K562 (cell line): ENCODE measurements around the gene TRDMT1. TPM values are rescaled to one million over a fixed set of nuclear protein-coding genes. Genes with fewer than 3 reads are reported as not detected.

Experiments
- ATAC-seq: fragments of 200-7000 bp; cut with Tn5 transposase; 3 replicates; pipeline ENCODE4 v1.9.1; 2020; ENCODE audit warnings: moderate library complexity
- BruUV-seq: library from RNA; stranded (reverse); fragments of 400-500 nt; replicated peaks from 2 replicates; lab custom pipeline; 2021; lab: Mats Ljungman, UMichigan
- CTCF ChIA-PET: fragments of 300-600 bp; formaldehyde crosslinking; extraction: SDS; loops from one replicate; lab custom pipeline; 2021; ENCODE audit warnings: low intra/inter-chr PET ratio; lab: Yijun Ruan, JAX
- POLR2A ChIA-PET: fragments of 300-600, 350-650 bp; sonication (Branson Sonifier 250); formaldehyde crosslinking; extraction: SDS; loops from one replicate; lab custom pipeline; 2021; ENCODE audit warnings: antibody characterized with exemption, inconsistent platforms; lab: Yijun Ruan, JAX
- DNase-seq, 4 experiments: peaks; one replicate each; pipeline versions ENCODE4 v3.0.0 to v3.0.0-alpha.2; 2011 to 2018; ENCODE audit warnings: low spot score in 3 of 4, mixed read lengths in 3 of 4; ENCODE audit errors: extremely low read depth in 1 of 4
- FAIRE-seq: peaks from 2 replicates; lab custom pipeline; 2011; peaks lifted over from hg19 to GRCh38; lab: Jason Lieb, UNC
- H2AFZ ChIP-seq: 2 replicates; pipeline ENCODE4 v1.6.0; 2011; ENCODE audit warnings: low read depth, low read length, control low read depth, inconsistent platforms
- H3K27ac ChIP-seq: fragments of 200-600 bp; 3 replicates; pipeline ENCODE4 v1.8.0; 2011; ENCODE audit warnings: low read depth, mild to moderate bottlenecking, control low read depth, inconsistent platforms, low read length, moderate library complexity, mixed read lengths; ENCODE audit errors: extremely low read depth
- H3K27me3 ChIP-seq, 2 experiments: fragments of 300-600 bp in 1 of 2; 2 replicates in 1 of 2; 3 replicates in 1 of 2; pipeline versions ENCODE4 v1.6.0 to v1.8.0; 2011; ENCODE audit warnings: inconsistent platforms in 2 of 2, low read length in 2 of 2, mild to moderate bottlenecking in 1 of 2, mixed read lengths in 1 of 2, moderate library complexity in 1 of 2; ENCODE audit not compliant: control insufficient read depth in 2 of 2, insufficient read depth in 2 of 2
- H3K36me3 ChIP-seq: fragments of 300-600 bp; 3 replicates; pipeline ENCODE4 v1.8.0; 2011; ENCODE audit warnings: mild to moderate bottlenecking, low read length, inconsistent platforms; ENCODE audit not compliant: control insufficient read depth, insufficient read depth
- H3K4me1 ChIP-seq, 2 experiments: fragments of 200-600 bp in 1 of 2; replicated peaks in 1 of 2; 2 replicates in 1 of 2; 3 replicates in 1 of 2; pipeline versions ENCODE4 v1.5.1 to v1.8.0; 2011; ENCODE audit warnings: inconsistent platforms in 2 of 2, low read length in 2 of 2, mild to moderate bottlenecking in 1 of 2, mixed read lengths in 1 of 2, moderate library complexity in 1 of 2; ENCODE audit not compliant: control insufficient read depth in 2 of 2, insufficient read depth in 2 of 2
- H3K4me2 ChIP-seq: 2 replicates; pipeline ENCODE4 v1.6.1; 2011; ENCODE audit warnings: low read length, control low read depth, inconsistent platforms, mixed read lengths; ENCODE audit not compliant: insufficient read depth
- H3K4me3 ChIP-seq: fragments of 200-600 bp; sonication (generic), shearing (Covaris generic); 2 replicates; pipeline ENCODE4 v1.5.1; 2016; ENCODE audit warnings: control low read depth, inconsistent platforms
- H3K79me2 ChIP-seq: fragments of 200-600 bp; 3 replicates; pipeline ENCODE4 v1.8.0; 2011; ENCODE audit warnings: low read length, inconsistent platforms; ENCODE audit not compliant: control insufficient read depth, insufficient read depth
- H3K9ac ChIP-seq, 2 experiments: 2 replicates each; pipeline versions ENCODE4 v1.6.0 to v1.6.1; 2011; ENCODE audit warnings: low read depth in 2 of 2, low read length in 2 of 2, control low read depth in 1 of 2, inconsistent platforms in 1 of 2, mild to moderate bottlenecking in 1 of 2, mixed read lengths in 1 of 2; ENCODE audit not compliant: insufficient read depth in 1 of 2
- H3K9me1 ChIP-seq: one replicate; pipeline ENCODE4 v1.6.0; 2011; ENCODE audit warnings: inconsistent platforms, mild to moderate bottlenecking, low read length, moderate library complexity; ENCODE audit not compliant: control insufficient read depth, insufficient read depth
- H3K9me3 ChIP-seq: replicated peaks from 2 replicates; pipeline ENCODE4 v1.5.1; 2011; ENCODE audit warnings: low read depth, low read length, inconsistent platforms; ENCODE audit not compliant: control insufficient read depth, insufficient read depth
- H4K20me1 ChIP-seq: replicated peaks from 2 replicates; pipeline ENCODE4 v1.6.1; 2011; ENCODE audit warnings: low read length, inconsistent platforms, mixed read lengths; ENCODE audit not compliant: control insufficient read depth, insufficient read depth
- ARHGAP35 ChIP-seq: fragments of 450-650 bp; IDR thresholded peaks from 2 replicates; pipeline ENCODE4 v1.6.1; 2018; ENCODE audit not compliant: partially characterized antibody
- ARID1B ChIP-seq: fragments of 450-650 bp; IDR thresholded peaks from 2 replicates; pipeline ENCODE4 v1.6.1; 2016; ENCODE audit warnings: antibody characterized with exemption, mild to moderate bottlenecking, inconsistent platforms
- ARNT ChIP-seq, 2 experiments: fragments of 450-650 bp; IDR thresholded peaks; 2 replicates each; pipeline ENCODE4 v1.6.1; 2016; ENCODE audit warnings: mild to moderate bottlenecking in 1 of 2
- BCL6 ChIP-seq: fragments of 250-450 bp; sonication (Bioruptor Pico); IDR thresholded peaks from 2 replicates; pipeline ENCODE4 v1.4.0; 2020
- BCOR ChIP-seq: fragments of 450-650 bp; IDR thresholded peaks from 2 replicates; pipeline ENCODE4 v1.6.1; 2016
- DPF2 ChIP-seq: fragments of 450-650 bp; IDR thresholded peaks from 2 replicates; pipeline ENCODE4 v1.6.1; 2016
- GATAD2A ChIP-seq: fragments of 450-650 bp; IDR thresholded peaks from 2 replicates; pipeline ENCODE4 v1.6.1; 2017
- GATAD2B ChIP-seq: fragments of 450-650 bp; IDR thresholded peaks from 2 replicates; pipeline ENCODE4 v1.6.1; 2017; ENCODE audit warnings: mild to moderate bottlenecking, borderline replicate concordance
- HDAC2 ChIP-seq: fragments of 450-650 bp; IDR thresholded peaks from 2 replicates; pipeline ENCODE4 v1.6.1; 2016; ENCODE audit warnings: mild to moderate bottlenecking
- HDAC3 ChIP-seq: fragments of 450-650 bp; IDR thresholded peaks from 2 replicates; pipeline ENCODE4 v1.6.1; 2018; ENCODE audit warnings: borderline replicate concordance, mild to moderate bottlenecking, moderate library complexity; ENCODE audit not compliant: partially characterized antibody
- MTA1 ChIP-seq: fragments of 450-650 bp; IDR thresholded peaks from 2 replicates; pipeline ENCODE4 v1.6.1; 2017; ENCODE audit warnings: borderline replicate concordance
- MTA2 ChIP-seq: fragments of 450-650 bp; IDR thresholded peaks from 2 replicates; pipeline ENCODE4 v1.6.1; 2016; ENCODE audit warnings: low read depth
- NFIC ChIP-seq: fragments of 450-650 bp; IDR thresholded peaks from 2 replicates; pipeline ENCODE4 v1.6.1; 2017; ENCODE audit warnings: mild to moderate bottlenecking, inconsistent platforms
- PHB2 ChIP-seq: fragments of 450-650 bp; IDR thresholded peaks from 2 replicates; pipeline ENCODE4 v1.6.1; 2017; ENCODE audit warnings: low read depth
- RBM34 ChIP-seq: fragments of 200-400 bp; formaldehyde crosslinking; IDR thresholded peaks from 2 replicates; pipeline ENCODE4 v1.6.1; 2018; ENCODE audit warnings: low read length, borderline replicate concordance; ENCODE audit not compliant: insufficient read depth
- SMARCA4 ChIP-seq: fragments of 450-650 bp; IDR thresholded peaks from 2 replicates; pipeline ENCODE4 v1.6.1; 2016
- SMARCE1 ChIP-seq: fragments of 450-650 bp; IDR thresholded peaks from 2 replicates; pipeline ENCODE4 v1.7.1; 2016; ENCODE audit warnings: mild to moderate bottlenecking
- TRIM24 ChIP-seq, 2 experiments: fragments of 450-650 bp; IDR thresholded peaks; 2 replicates each; pipeline ENCODE4 v1.6.1; 2016
- ZEB2 ChIP-seq: fragments of 450-650 bp; IDR thresholded peaks from 2 replicates; pipeline ENCODE4 v1.6.1; 2016
- WGBS: fragments of 100-300 bp; shearing (Covaris generic); methylation state at CpG from one replicate; pipeline ENCODE4 v1.1.6; 2016; ENCODE audit warnings: low coverage, mixed read lengths; ENCODE audit not compliant: insufficient coverage; ENCODE audit errors: missing lambda C conversion rate; 5-methylcytosine and 5-hydroxymethylcytosine counted together
- in situ Hi-C: fragments of 300-500 bp; cut with MboI; formaldehyde crosslinking; loops from 4 replicates; pipeline ENCODE4 v1.15.0; 2018; ENCODE audit warnings: inconsistent platforms, mixed read lengths
- intact Hi-C: fragments of 100-400 bp; cut with micrococcal nuclease; formaldehyde crosslinking; loops from 2 replicates; pipeline ENCODE4 v1.14.2; 2022
- polyA plus RNA-seq, 8 experiments: library from polyadenylated mRNA; depleted of rRNA in 4 of 8; stranded (reverse) in 5 of 8; unstranded in 3 of 8; fragments of >200 nt; fragmentation: Nextera tagmentation in 2 of 8; fragmentation: Illumina TruSeq in 1 of 8; extraction: Ambion mirVana in 2 of 8; extraction: Trizol in 1 of 8; gene quantifications; 2 replicates each; pipeline versions ENCODE4 v1.2.1 to v1.2.3, GENCODE V29; 2011 to 2014; ENCODE audit warnings: inconsistent platforms in 1 of 8, missing spikeins in 1 of 8
- total RNA-seq, 7 experiments: library from RNA; depleted of rRNA in 6 of 7; stranded (reverse); fragments of >200 nt in 6 of 7; fragmentation: Illumina TruSeq in 2 of 7; extraction: Trizol in 2 of 7; gene quantifications; 2 replicates each; pipeline versions ENCODE4 v1.2.1 to v1.2.3, GENCODE V29; 2011 to 2021; ENCODE audit warnings: low replicate concordance in 1 of 7
- TF ChIP-seq, protein P1 (sequence below): fragments of 450-650 bp; IDR thresholded peaks from 2 replicates; pipeline ENCODE4 v1.6.1; 2016; ENCODE audit warnings: antibody characterized with exemption
- TF ChIP-seq, protein P2 (sequence below): IDR thresholded peaks from 2 replicates; pipeline ENCODE4 v1.6.1; 2016; ENCODE audit warnings: missing genetic modification characterization, missing compliant biosample characterization
- TF ChIP-seq, protein P3 (sequence below): fragments of 250-450 bp; sonication (Bioruptor Pico); IDR thresholded peaks from 2 replicates; pipeline ENCODE4 v1.9.0; 2021; ENCODE audit warnings: mild to moderate bottlenecking, inconsistent platforms

TRDMT1 gene
- total and polyA plus RNA-seq, 9 of the 15 experiments (the other 6 are each of a cell fraction or from before 2014, with no cell fraction given), result 5.4 to 12.6 (median 9.3) TPM

DNA sequence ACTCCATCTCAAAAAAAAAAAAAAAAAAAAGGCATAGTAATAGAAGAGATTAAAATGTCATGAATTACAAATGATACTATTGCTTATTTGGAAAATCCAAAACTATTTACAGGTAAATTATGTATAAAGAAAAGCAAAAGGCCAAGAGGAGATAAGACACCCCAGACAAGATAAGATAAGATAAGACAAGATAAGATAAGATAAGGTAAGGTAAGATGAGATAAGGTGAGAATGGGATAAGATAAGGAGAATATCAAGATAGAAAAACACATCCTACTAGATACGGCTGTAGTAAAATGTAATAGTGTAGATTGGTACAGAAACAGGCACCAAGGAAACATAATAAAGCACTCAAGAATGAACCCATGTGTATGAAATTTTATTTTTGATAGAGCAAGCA, 47.5 kb upstream of the TRDMT1 start:
- peaks cover 20% of the 10 kb centered on the region for H3K9me3 ChIP-seq
- H3K4me2 ChIP-seq, result no peak overlapping the region
- FAIRE-seq (no peak), DNase-seq (no peak), ATAC-seq (no peak)
- no peaks in the 10 kb centered on the region for H3K9me1 ChIP-seq
- no TSS peak for BruUV-seq
- POLR2A ChIA-PET, result no interaction called here
- CTCF ChIA-PET, result no interaction called here
- no peak overlapping the region for H3K4me3 ChIP-seq
- intact Hi-C loops (no loop called here), in situ Hi-C loops (no loop called here)
- WGBS, result 87% methylated on average over 1 of the region's 1 CpG
- H3K79me2 ChIP-seq, result no peaks in the 10 kb centered on the region
- H3K9ac ChIP-seq, result no peak overlapping the region
- H4K20me1 ChIP-seq, result no peaks in the 10 kb centered on the region
- no peak overlapping the region for H3K27ac ChIP-seq
- H3K27me3 ChIP-seq, result no peaks in the 10 kb centered on the region
- no peaks in the 10 kb centered on the region for H3K36me3 ChIP-seq
- peaks cover 0 to 11% of the 10 kb centered on the region in 2 experiments; a peak in 3 of 5 replicates for H3K4me1 ChIP-seq
- no peak overlapping the region for H2AFZ ChIP-seq
- TF ChIP-seq GATAD2B, result peak; percentile 76; the same call in 1 of the 2 replicates
- no peak for TF ChIP-seq HDAC3
- peak; percentile 66; the same call in 1 of the 2 replicates for TF ChIP-seq GATAD2A
- TF ChIP-seq SMARCE1, result peak; percentile 67; the same call in 1 of the 2 replicates
- TF ChIP-seq BCL6 (CRISPR knock-in tag), result no peak
- peak; percentile 90 for TF ChIP-seq MTA1
- 0 out of 2 replicates have a peak, but pooled peaks have one; percentile 17 for TF ChIP-seq MTA2
- 0 out of 2 replicates have a peak, but pooled peaks have one; percentile 9 for TF ChIP-seq NFIC
- peak; percentile 65 for TF ChIP-seq ARID1B
- TF ChIP-seq, protein P1, sequence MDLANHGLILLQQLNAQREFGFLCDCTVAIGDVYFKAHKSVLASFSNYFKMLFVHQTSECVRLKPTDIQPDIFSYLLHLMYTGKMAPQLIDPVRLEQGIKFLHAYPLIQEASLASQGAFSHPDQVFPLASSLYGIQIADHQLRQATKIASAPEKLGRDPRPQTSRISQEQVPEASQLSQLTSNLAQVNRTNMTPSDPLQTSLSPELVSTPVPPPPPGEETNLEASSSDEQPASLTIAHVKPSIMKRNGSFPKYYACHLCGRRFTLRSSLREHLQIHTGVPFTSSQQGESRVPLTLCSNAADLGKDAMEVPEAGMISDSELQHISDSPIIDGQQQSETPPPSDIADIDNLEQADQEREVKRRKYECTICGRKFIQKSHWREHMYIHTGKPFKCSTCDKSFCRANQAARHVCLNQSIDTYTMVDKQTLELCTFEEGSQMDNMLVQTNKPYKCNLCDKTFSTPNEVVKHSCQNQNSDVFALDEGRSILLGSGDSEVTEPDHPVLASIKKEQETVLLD, result peak; percentile 92
- peak; percentile 63 for TF ChIP-seq ARHGAP35
- TF ChIP-seq HDAC2, result 0 out of 2 replicates have a peak, but pooled peaks have one; percentile 31
- 0 out of 2 replicates have a peak, but pooled peaks have one; percentile 19 for TF ChIP-seq PHB2
- TF ChIP-seq BCOR, result peak; percentile 74; the same call in 1 of the 2 replicates
- peak; percentile 89 to 90 for TF ChIP-seq TRIM24 (IDR thresholded peaks at IDR 0.05)
- TF ChIP-seq RBM34, result no peak
- TF ChIP-seq ARNT (IDR thresholded peaks at IDR 0.05), result 0 out of 4 replicates have a peak, but pooled peaks of 1 of the 2 experiments have one; percentile 38
- TF ChIP-seq, protein P2, sequence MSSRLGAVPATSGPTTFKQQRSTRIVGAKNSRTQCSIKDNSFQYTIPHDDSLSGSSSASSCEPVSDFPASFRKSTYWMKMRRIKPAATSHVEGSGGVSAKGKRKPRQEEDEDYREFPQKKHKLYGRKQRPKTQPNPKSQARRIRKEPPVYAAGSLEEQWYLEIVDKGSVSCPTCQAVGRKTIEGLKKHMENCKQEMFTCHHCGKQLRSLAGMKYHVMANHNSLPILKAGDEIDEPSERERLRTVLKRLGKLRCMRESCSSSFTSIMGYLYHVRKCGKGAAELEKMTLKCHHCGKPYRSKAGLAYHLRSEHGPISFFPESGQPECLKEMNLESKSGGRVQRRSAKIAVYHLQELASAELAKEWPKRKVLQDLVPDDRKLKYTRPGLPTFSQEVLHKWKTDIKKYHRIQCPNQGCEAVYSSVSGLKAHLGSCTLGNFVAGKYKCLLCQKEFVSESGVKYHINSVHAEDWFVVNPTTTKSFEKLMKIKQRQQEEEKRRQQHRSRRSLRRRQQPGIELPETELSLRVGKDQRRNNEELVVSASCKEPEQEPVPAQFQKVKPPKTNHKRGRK, result 0 out of 2 replicates have a peak, but pooled peaks have one; percentile 24
- peak; percentile 48; the same call in 1 of the 2 replicates for TF ChIP-seq ZEB2
- TF ChIP-seq, protein P3, sequence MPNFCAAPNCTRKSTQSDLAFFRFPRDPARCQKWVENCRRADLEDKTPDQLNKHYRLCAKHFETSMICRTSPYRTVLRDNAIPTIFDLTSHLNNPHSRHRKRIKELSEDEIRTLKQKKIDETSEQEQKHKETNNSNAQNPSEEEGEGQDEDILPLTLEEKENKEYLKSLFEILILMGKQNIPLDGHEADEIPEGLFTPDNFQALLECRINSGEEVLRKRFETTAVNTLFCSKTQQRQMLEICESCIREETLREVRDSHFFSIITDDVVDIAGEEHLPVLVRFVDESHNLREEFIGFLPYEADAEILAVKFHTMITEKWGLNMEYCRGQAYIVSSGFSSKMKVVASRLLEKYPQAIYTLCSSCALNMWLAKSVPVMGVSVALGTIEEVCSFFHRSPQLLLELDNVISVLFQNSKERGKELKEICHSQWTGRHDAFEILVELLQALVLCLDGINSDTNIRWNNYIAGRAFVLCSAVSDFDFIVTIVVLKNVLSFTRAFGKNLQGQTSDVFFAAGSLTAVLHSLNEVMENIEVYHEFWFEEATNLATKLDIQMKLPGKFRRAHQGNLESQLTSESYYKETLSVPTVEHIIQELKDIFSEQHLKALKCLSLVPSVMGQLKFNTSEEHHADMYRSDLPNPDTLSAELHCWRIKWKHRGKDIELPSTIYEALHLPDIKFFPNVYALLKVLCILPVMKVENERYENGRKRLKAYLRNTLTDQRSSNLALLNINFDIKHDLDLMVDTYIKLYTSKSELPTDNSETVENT (CRISPR knock-in tag), result no peak
- TF ChIP-seq DPF2, result peak; percentile 54; the same call in 1 of the 2 replicates
- TF ChIP-seq SMARCA4, result 0 out of 2 replicates have a peak, but pooled peaks have one; percentile 25
